Measurements from ENCODE around the gene ZNF787. TPM values are rescaled to one million over a fixed set of nuclear protein-coding genes. Genes with fewer than 3 reads are reported as not detected.

Gene ZNF787
- total RNA-seq, 1 experiment from 2014 or later: 4.4 TPM

GRCh38 chr19:56088497-56089215 lies 32.4 kb downstream of the ZNF787 start:
- no peak for DNase-seq (ENCODE audit: low read depth)

GRCh38 chr19:56087647-56088496 lies 33.2 kb downstream of the ZNF787 start:
- no peak for DNase-seq (ENCODE audit: low read depth)

- no peak for DNase-seq (ENCODE audit: low read depth)
Observed at GRCh38 chr19:56086671-56087430, 34.2 kb downstream of the ZNF787 start.

- peak; percentile 7 for DNase-seq (ENCODE audit: low read depth)
Observed at GRCh38 chr19:56085571-56086275, 35.4 kb downstream of the ZNF787 start.

GRCh38 chr19:56084835-56085536 lies 36.1 kb downstream of the ZNF787 start:
- no peak for DNase-seq (ENCODE audit: low read depth)

GRCh38 chr19:56083668-56084067 lies 37.4 kb downstream of the ZNF787 start:
- no peak for DNase-seq (ENCODE audit: low read depth)

GRCh38 chr19:56080669-56081401 lies 40.3 kb downstream of the ZNF787 start:
- peak; percentile 73 for DNase-seq (ENCODE audit: low read depth)

GRCh38 chr19:56079609-56080008 lies 41.5 kb downstream of the ZNF787 start:
- no peak for DNase-seq (ENCODE audit: low read depth)

GRCh38 chr19:56076498-56076897 lies 44.6 kb downstream of the ZNF787 start:
- peak; percentile 55 for DNase-seq (ENCODE audit: low read depth)

- DNase-seq (ENCODE audit: low read depth): peak; percentile 13
Observed at GRCh38 chr19:56071151-56071550, 49.9 kb downstream of the ZNF787 start.

GRCh38 chr19:56069642-56070041 lies 51.5 kb downstream of the ZNF787 start:
- no peak for DNase-seq (ENCODE audit: low read depth)

GRCh38 chr19:56066152-56067023 lies 54.7 kb downstream of the ZNF787 start:
- peak; percentile 48 for DNase-seq (ENCODE audit: low read depth)

GRCh38 chr19:56053596-56053995 lies 67.5 kb downstream of the ZNF787 start:
- DNase-seq (ENCODE audit: low read depth): no peak

Other genes with a start within 250 kb of the ZNF787 start
- not detected in 2 replicates for gene NLRP13, start 189.0 kb downstream of the ZNF787 start, total RNA-seq (2014; rRNA removed; shearing (Covaris generic))
- not detected in 2 replicates for gene NLRP8, start 173.5 kb downstream of the ZNF787 start, total RNA-seq (2014; rRNA removed; shearing (Covaris generic))
- gene NLRP5, start 134.5 kb downstream of the ZNF787 start, total RNA-seq (2014; rRNA removed; shearing (Covaris generic)): not detected in 2 replicates
- 5.0 and 8.8 TPM in 2 replicates for gene ZNF444, start 20.0 kb upstream of the ZNF787 start, total RNA-seq (2014; rRNA removed; shearing (Covaris generic))
- not detected in 2 replicates for gene GALP, start 54.7 kb upstream of the ZNF787 start, total RNA-seq (2014; rRNA removed; shearing (Covaris generic))
- gene ZSCAN5B, start 76.5 kb upstream of the ZNF787 start, total RNA-seq (2014; rRNA removed; shearing (Covaris generic)): not detected in 2 replicates
- gene ZSCAN5C, start 81.0 kb upstream of the ZNF787 start, total RNA-seq (2014; rRNA removed; shearing (Covaris generic)): not detected in 2 replicates
- not detected in 2 replicates for gene EDDM13, start 151.5 kb upstream of the ZNF787 start, total RNA-seq (2014; rRNA removed; shearing (Covaris generic))
- gene ZSCAN5A, start 193.5 kb upstream of the ZNF787 start, total RNA-seq (2014; rRNA removed; shearing (Covaris generic)): 8.9 and 10.9 TPM in 2 replicates